Small intestine (tissue), 7 donors: Measurements from ENCODE around the gene GPD1L. TPM values are rescaled to one million over a fixed set of nuclear protein-coding genes. Genes with fewer than 3 reads are reported as not detected.

Source experiments
- DNase-seq, 2 donors: peaks; one replicate each; pipeline versions ENCODE4 v3.0.0 to v3.0.0-alpha.2; 2013
- FAIRE-seq: peaks from 2 replicates; lab custom pipeline; 2012; peaks lifted over from hg19 to GRCh38; lab: Jason Lieb, UNC
- H3K27ac ChIP-seq, 3 donors: one replicate each; pipeline ENCODE4 v1.5.1; 2013; ENCODE audit warnings: low read length in 2 of 3, mild to moderate bottlenecking in 2 of 3, control low read depth in 1 of 3, inconsistent platforms in 1 of 3, low read depth in 1 of 3, moderate library complexity in 1 of 3
- H3K27me3 ChIP-seq, 3 donors: one replicate each; pipeline ENCODE4 v1.6.1; 2013; ENCODE audit warnings: low read length in 3 of 3, inconsistent platforms in 1 of 3; ENCODE audit not compliant: control insufficient read depth in 3 of 3, insufficient read depth in 3 of 3
- H3K36me3 ChIP-seq, 3 donors: one replicate each; pipeline ENCODE4 v1.6.1; 2013; ENCODE audit warnings: low read length in 3 of 3, inconsistent platforms in 1 of 3, low read depth in 1 of 3, mild to moderate bottlenecking in 1 of 3, moderate library complexity in 1 of 3; ENCODE audit not compliant: control insufficient read depth in 3 of 3, insufficient read depth in 2 of 3
- H3K4me1 ChIP-seq, 3 donors: one replicate each; pipeline ENCODE4 v1.6.1; 2013; ENCODE audit warnings: low read length in 2 of 3, inconsistent platforms in 1 of 3, low read depth in 1 of 3, mild to moderate bottlenecking in 1 of 3, moderate library complexity in 1 of 3; ENCODE audit not compliant: control insufficient read depth in 3 of 3, insufficient read depth in 2 of 3
- H3K4me3 ChIP-seq, 3 donors: one replicate each; pipeline ENCODE4 v1.5.1; 2013; ENCODE audit warnings: low read length in 3 of 3, control low read depth in 1 of 3, inconsistent platforms in 1 of 3, low read depth in 1 of 3, mild to moderate bottlenecking in 1 of 3, moderate library complexity in 1 of 3
- H3K9me3 ChIP-seq, 2 donors: one replicate each; pipeline ENCODE4 v1.6.1; 2013; ENCODE audit warnings: low read depth in 1 of 2, low read length in 1 of 2; ENCODE audit not compliant: control insufficient read depth in 2 of 2, insufficient read depth in 1 of 2
- WGBS, 3 donors: extraction: QIAGEN DNeasy Blood & Tissue Kit; methylation state at CpG; one replicate each; pipeline ENCODE4 v1.1.7; 2013; 5-methylcytosine and 5-hydroxymethylcytosine counted together
- polyA plus RNA-seq, 4 donors: library from polyadenylated mRNA; stranded (reverse) in 3 of 4; unstranded in 1 of 4; fragments of 200-250 nt in 3 of 4; fragments of 120-200 nt in 1 of 4; gene quantifications; one replicate each; pipeline versions ENCODE4 v1.2.1 to v1.2.3, GENCODE V29; 2013
- donor health status: healthy with polysubstance abuse.
- donor health status: control.
- donor health status: control.
- donor health status: Bipolar disorder and iron deficiency.
- donor health status: healthy.

GPD1L gene
- polyA plus RNA-seq, 4 donors, result 15.0 to 58.1 (median 27.3) TPM

DNA sequence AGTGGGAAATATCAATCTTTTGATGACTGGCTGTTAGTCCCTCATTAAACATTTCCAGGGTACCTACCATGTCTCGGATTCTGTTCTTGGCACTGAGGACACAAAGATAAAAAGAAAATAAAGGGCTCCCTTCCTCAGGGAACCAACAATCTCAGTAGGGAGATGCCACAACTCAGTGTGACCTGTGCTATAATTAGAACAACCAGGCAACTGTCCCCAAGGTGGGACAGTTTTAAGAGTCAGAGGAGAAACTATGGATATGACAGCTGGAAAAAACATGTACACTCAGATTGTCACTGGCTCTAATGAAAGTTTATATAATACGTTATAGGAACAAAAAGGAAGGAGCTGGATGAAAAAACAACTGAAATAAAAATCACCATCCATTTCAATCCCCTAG lies 108.8 kb downstream of the GPD1L start:
- whole genome bisulfite sequencing, 3 donors, result 84 to 85% (median 84%) methylated on average over 2 of the region's 2 CpGs

DNA sequence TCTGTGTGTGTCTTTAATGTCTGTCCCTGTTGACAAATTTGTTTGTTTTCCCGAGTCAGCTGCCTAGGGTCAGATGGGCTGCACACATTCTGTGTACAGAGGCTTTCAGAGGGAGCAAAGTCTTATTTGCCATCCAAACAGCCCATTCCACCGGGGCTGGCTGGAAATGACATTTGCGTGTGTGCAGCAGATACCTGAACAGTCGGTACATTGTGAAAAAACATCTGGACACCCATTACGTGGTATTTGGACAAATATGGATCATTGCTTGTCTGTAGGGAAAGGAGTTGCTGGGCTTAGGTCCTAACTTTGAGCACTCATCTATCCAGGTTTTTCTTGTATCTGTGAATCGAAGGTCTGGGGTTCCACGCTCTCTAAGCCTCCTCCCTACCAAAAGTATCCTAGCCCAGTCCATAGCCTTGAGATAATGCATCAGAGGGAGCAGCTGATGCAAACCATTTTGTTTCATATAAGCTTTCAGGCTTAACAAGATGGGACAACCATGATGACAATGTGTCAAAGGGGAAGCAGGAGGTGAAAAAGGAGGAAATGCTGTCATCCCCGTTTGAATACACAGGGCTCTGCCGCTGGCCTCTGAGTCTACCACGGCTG lies 109.9 kb downstream of the GPD1L start:
- no peaks in the 10 kb centered on the region for H3K36me3 ChIP-seq
- H3K4me3 ChIP-seq, result peak overlapping the region in 1 of 3 donors; percentile 1
- H3K4me1 ChIP-seq, result peaks cover 0 to 9% (median 0%) of the 10 kb centered on the region in 3 donors
- H3K9me3 ChIP-seq, result peaks cover 0 to 6% of the 10 kb centered on the region in 2 donors
- peak; percentile 62 to 81 for DNase-seq
- no peak for FAIRE-seq
- WGBS, 3 donors, result 19 to 49% (median 38%) methylated on average over 10 of the region's 10 CpGs
- H3K27me3 ChIP-seq, result peaks cover 0 to 2% (median 0%) of the 10 kb centered on the region in 3 donors
- peak overlapping the region in 1 of 3 donors; percentile 1 for H3K27ac ChIP-seq

More for the DNA sequence above, 108.8 kb downstream of the GPD1L start:
- Histone ChIP-seq H3K4me3 (no peak overlapping the region), H3K27me3 (peaks cover 0 to 2% (median 0%) of the 10 kb centered on the region in 3 donors), H3K27ac (no peak overlapping the region), H3K36me3 (no peaks in the 10 kb centered on the region), H3K4me1 (peaks cover 0 to 9% (median 0%) of the 10 kb centered on the region in 3 donors), H3K9me3 (peaks cover 0 to 6% of the 10 kb centered on the region in 2 donors)
- DNase-seq (no peak), FAIRE-seq (no peak)

DNA sequence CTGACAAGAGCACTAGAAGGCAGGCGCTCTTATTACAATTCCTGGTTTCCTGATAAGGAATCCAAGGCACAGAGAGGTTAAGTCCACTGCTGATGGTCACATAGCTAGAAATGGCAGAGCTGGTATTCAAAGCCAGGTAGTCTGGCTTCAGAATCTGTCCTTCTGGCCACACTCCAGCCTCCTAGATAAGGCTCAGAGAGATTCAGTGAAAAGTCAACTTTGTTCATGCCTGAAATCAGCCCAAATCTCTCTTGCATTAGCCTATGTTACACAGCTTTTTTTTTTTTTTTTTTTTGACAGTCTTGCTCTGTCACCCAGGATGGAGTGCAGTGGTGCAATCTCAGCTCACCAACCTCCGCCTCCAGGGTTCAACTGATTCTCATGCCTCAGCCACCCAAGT lies 110.9 kb downstream of the GPD1L start:
- no peak overlapping the region for H3K27ac ChIP-seq
- peaks cover 0 to 6% of the 10 kb centered on the region in 2 donors for H3K9me3 ChIP-seq
- no peaks in the 10 kb centered on the region for H3K36me3 ChIP-seq
- H3K27me3 ChIP-seq, result peaks cover 0 to 2% (median 0%) of the 10 kb centered on the region in 3 donors
- WGBS, 3 donors, result 85 to 93% (median 89%) methylated on average over 2 of the region's 2 CpGs
- no peak for FAIRE-seq
- H3K4me1 ChIP-seq, result peaks cover 0 to 9% (median 0%) of the 10 kb centered on the region in 3 donors
- no peak for DNase-seq
- no peak overlapping the region for H3K4me3 ChIP-seq

Other genes starting within 250 kb of the GPD1L start
- 1 to 10 TPM; 1.4 to 8.6 (median 3.8) TPM for gene OSBPL10, start 125.4 kb upstream of the GPD1L start, polyA plus RNA-seq
- gene ZNF860, start 124.9 kb upstream of the GPD1L start, polyA plus RNA-seq, result under 1 TPM in 3 of 4 donors, not detected in 1; 0.27 to 0.62 (median 0.31) TPM
- 10 to 100 TPM in 2 of 4 donors, 1 to 10 TPM in 2; 5.4 to 41.3 (median 8.0) TPM for gene CMTM8, start 132.1 kb downstream of the GPD1L start, polyA plus RNA-seq